Measurements from ENCODE around the gene STPG3. TPM values are rescaled to one million over a fixed set of nuclear protein-coding genes. Genes with fewer than 3 reads are reported as not detected.
A peak's percentile ranks its signal among the peaks of the same experiment; 100 is the strongest.

STPG3 gene
- total and polyA plus RNA-seq, 9 of the 15 experiments (the other 6 are each of a cell fraction or from before 2014, with no cell fraction given) = not detected

DNA sequence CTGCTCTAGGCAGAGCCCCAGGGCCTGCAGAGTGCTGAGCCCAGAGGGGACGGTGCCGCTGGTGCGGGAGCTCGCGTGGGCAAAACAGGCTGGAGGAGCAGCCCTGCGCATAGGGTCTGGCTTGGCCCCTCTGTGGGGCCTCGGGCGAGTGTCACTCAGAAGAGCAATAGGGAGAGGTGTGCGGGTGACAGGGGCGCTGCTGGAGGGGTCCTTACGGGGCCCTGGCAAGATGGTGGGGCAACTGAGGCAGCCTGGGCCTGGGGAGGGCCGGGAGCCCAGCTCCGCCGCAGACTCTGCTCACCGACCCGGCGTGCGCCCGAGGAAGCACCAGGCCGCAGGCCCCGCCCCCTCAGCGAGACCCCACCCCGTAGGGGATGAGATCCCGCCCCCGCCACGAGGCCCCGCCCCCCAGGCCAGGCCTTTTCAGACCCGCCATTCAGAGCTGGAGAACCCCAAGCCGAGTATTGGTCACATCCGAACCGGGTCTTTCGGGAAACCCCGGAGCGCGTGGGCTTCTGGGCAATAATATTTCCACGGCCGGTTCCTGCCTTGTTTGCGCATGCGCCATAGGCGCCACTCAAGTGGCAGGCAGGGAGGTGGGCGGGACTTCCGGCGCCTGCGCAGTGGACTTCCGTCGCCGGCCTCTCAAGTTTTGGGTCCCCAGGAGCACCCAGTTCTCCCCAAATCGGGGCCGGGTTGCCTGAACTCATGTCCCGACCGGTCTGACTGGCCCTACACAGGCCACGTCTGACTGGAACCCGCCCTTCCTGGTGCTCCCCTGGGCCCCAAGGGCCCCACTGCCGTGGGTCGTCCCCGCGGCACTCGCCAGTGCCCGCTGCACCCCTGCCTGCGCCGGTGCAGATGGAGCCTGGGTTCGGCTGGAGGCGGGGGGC lies 27.8 kb upstream of the STPG3 start (continued):
- no peak for TF ChIP-seq ZNF282 (CRISPR knock-in tag; IDR thresholded peaks at IDR 0.05)
- no peak for TF ChIP-seq WHSC1 (IDR thresholded peaks at IDR 0.05; ENCODE audit: low read length)
- TF ChIP-seq ZFPM2 (CRISPR knock-in tag; IDR thresholded peaks at IDR 0.05) = 0 out of 2 replicates have a peak, but pooled peaks have one; percentile 31
- peak in 1 of 2 experiments; percentile 56; a peak in 1 of 4 replicates for TF ChIP-seq HDAC1 (IDR thresholded peaks at IDR 0.05)
- 0 out of 2 replicates have a peak, but pooled peaks have one; percentile 56 for TF ChIP-seq RUNX1 (IDR thresholded peaks at IDR 0.05; ENCODE audit: low read depth)
- peak; percentile 78 for TF ChIP-seq PHF20 (IDR thresholded peaks at IDR 0.05; ENCODE audit: partially characterized antibody)
- TF ChIP-seq ID3 (CRISPR knock-in tag; IDR thresholded peaks at IDR 0.05) = no peak
- 0 out of 2 replicates have a peak, but pooled peaks have one; percentile 32 for TF ChIP-seq ID3 (tag; IDR thresholded peaks at IDR 0.05)
- TF ChIP-seq FOXK1 (CRISPR knock-in tag; IDR thresholded peaks at IDR 0.05; ENCODE audit: borderline replicate concordance) = no peak
- no peak for TF ChIP-seq PRMT5 (CRISPR knock-in tag; IDR thresholded peaks at IDR 0.05)
- peak; percentile 75 for TF ChIP-seq ZNF143 (CRISPR knock-in tag; IDR thresholded peaks at IDR 0.05)
- no peak for TF ChIP-seq ZFP1 (CRISPR knock-in tag; IDR thresholded peaks at IDR 0.05)
- no peak for TF ChIP-seq ZC3H11A (IDR thresholded peaks at IDR 0.05; ENCODE audit: low read depth, low read length)
- TF ChIP-seq, protein P1, sequence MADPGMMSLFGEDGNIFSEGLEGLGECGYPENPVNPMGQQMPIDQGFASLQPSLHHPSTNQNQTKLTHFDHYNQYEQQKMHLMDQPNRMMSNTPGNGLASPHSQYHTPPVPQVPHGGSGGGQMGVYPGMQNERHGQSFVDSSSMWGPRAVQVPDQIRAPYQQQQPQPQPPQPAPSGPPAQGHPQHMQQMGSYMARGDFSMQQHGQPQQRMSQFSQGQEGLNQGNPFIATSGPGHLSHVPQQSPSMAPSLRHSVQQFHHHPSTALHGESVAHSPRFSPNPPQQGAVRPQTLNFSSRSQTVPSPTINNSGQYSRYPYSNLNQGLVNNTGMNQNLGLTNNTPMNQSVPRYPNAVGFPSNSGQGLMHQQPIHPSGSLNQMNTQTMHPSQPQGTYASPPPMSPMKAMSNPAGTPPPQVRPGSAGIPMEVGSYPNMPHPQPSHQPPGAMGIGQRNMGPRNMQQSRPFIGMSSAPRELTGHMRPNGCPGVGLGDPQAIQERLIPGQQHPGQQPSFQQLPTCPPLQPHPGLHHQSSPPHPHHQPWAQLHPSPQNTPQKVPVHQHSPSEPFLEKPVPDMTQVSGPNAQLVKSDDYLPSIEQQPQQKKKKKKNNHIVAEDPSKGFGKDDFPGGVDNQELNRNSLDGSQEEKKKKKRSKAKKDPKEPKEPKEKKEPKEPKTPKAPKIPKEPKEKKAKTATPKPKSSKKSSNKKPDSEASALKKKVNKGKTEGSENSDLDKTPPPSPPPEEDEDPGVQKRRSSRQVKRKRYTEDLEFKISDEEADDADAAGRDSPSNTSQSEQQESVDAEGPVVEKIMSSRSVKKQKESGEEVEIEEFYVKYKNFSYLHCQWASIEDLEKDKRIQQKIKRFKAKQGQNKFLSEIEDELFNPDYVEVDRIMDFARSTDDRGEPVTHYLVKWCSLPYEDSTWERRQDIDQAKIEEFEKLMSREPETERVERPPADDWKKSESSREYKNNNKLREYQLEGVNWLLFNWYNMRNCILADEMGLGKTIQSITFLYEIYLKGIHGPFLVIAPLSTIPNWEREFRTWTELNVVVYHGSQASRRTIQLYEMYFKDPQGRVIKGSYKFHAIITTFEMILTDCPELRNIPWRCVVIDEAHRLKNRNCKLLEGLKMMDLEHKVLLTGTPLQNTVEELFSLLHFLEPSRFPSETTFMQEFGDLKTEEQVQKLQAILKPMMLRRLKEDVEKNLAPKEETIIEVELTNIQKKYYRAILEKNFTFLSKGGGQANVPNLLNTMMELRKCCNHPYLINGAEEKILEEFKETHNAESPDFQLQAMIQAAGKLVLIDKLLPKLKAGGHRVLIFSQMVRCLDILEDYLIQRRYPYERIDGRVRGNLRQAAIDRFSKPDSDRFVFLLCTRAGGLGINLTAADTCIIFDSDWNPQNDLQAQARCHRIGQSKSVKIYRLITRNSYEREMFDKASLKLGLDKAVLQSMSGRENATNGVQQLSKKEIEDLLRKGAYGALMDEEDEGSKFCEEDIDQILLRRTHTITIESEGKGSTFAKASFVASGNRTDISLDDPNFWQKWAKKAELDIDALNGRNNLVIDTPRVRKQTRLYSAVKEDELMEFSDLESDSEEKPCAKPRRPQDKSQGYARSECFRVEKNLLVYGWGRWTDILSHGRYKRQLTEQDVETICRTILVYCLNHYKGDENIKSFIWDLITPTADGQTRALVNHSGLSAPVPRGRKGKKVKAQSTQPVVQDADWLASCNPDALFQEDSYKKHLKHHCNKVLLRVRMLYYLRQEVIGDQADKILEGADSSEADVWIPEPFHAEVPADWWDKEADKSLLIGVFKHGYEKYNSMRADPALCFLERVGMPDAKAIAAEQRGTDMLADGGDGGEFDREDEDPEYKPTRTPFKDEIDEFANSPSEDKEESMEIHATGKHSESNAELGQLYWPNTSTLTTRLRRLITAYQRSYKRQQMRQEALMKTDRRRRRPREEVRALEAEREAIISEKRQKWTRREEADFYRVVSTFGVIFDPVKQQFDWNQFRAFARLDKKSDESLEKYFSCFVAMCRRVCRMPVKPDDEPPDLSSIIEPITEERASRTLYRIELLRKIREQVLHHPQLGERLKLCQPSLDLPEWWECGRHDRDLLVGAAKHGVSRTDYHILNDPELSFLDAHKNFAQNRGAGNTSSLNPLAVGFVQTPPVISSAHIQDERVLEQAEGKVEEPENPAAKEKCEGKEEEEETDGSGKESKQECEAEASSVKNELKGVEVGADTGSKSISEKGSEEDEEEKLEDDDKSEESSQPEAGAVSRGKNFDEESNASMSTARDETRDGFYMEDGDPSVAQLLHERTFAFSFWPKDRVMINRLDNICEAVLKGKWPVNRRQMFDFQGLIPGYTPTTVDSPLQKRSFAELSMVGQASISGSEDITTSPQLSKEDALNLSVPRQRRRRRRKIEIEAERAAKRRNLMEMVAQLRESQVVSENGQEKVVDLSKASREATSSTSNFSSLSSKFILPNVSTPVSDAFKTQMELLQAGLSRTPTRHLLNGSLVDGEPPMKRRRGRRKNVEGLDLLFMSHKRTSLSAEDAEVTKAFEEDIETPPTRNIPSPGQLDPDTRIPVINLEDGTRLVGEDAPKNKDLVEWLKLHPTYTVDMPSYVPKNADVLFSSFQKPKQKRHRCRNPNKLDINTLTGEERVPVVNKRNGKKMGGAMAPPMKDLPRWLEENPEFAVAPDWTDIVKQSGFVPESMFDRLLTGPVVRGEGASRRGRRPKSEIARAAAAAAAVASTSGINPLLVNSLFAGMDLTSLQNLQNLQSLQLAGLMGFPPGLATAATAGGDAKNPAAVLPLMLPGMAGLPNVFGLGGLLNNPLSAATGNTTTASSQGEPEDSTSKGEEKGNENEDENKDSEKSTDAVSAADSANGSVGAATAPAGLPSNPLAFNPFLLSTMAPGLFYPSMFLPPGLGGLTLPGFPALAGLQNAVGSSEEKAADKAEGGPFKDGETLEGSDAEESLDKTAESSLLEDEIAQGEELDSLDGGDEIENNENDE (IDR thresholded peaks at IDR 0.05; ENCODE audit: low read depth, low read length) = no peak
- TF ChIP-seq MYC (IDR thresholded peaks at IDR 0.05; ENCODE audit: low read depth, low read length) = peak; percentile 81
- peak; percentile 37; the same call in 1 of the 2 replicates for TF ChIP-seq MYC (CRISPR knock-in tag; IDR thresholded peaks at IDR 0.05; ENCODE audit: borderline replicate concordance, low read depth)
- TF ChIP-seq ZNF780A (CRISPR knock-in tag; IDR thresholded peaks at IDR 0.05) = 0 out of 2 replicates have a peak, but pooled peaks have one; percentile 20
